Keratinocyte (primary cell): ENCODE measurements around the gene ARNT2.

Source experiments
- CTCF ChIP-seq, 3 experiments: IDR thresholded peaks in 1 of 3; conservative IDR thresholded peaks in 1 of 3; optimal IDR thresholded peaks in 1 of 3; 2 replicates in 2 of 3; 3 replicates in 1 of 3; pipeline versions ENCODE3 to v1.5.1; 2011; ENCODE audit warnings: low read length in 3 of 3, mild to moderate bottlenecking in 3 of 3, moderate library complexity in 2 of 3, control low read depth in 1 of 3, inconsistent platforms in 1 of 3; ENCODE audit not compliant: insufficient read depth in 2 of 3; ENCODE audit errors: extremely low read depth in 1 of 3
- EZH2 ChIP-seq: IDR thresholded peaks from one replicate; pipeline ENCODE4 v1.6.1; 2012; ENCODE audit warnings: inconsistent platforms, mild to moderate bottlenecking, low read length, moderate library complexity

GRCh38 chr15:80562033-80562432, 157.9 kb downstream of the ARNT2 start:
- TF ChIP-seq CTCF (optimal IDR thresholded peaks at IDR 0.05 in 1 of 3, IDR thresholded peaks at IDR 0.05 in 1 of 3, conservative IDR thresholded peaks at IDR 0.05 in 1 of 3; ENCODE audit: extremely low read depth in 1 of 3, insufficient read depth in 2 of 3, low read length in 3 of 3) (no peak), EZH2 (no peak)
